AG04449 (cell line): ENCODE measurements around the gene CREM.

Experiments used
- CTCF ChIA-PET: fragments of 350-600 bp; formaldehyde crosslinking; extraction: SDS; loops from one replicate; lab custom pipeline; 2021; ENCODE audit warnings: antibody characterized with exemption; lab: Yijun Ruan, JAX
- POLR2A ChIA-PET: fragments of 400-600, 350-600 bp; formaldehyde crosslinking; extraction: SDS; loops from one replicate; lab custom pipeline; 2020; ENCODE audit warnings: antibody characterized with exemption, inconsistent platforms; lab: Yijun Ruan, JAX
- DNase-seq: peaks from one replicate; pipeline ENCODE4 v3.0.0-alpha.2; 2010; ENCODE audit warnings: low read depth, low spot score
- H3K4me3 ChIP-seq: 2 replicates; pipeline ENCODE4 v1.5.1; 2011; ENCODE audit warnings: low read depth, mild to moderate bottlenecking, control low read depth, low read length
- TF ChIP-seq, protein P1 (sequence below): IDR thresholded peaks from one replicate; pipeline ENCODE4 v1.5.1; 2011; ENCODE audit warnings: mild to moderate bottlenecking, moderate library complexity, low read length, control low read depth, inconsistent platforms; ENCODE audit not compliant: insufficient read depth; ENCODE audit errors: missing control alignments

Gene CREM

DNA sequence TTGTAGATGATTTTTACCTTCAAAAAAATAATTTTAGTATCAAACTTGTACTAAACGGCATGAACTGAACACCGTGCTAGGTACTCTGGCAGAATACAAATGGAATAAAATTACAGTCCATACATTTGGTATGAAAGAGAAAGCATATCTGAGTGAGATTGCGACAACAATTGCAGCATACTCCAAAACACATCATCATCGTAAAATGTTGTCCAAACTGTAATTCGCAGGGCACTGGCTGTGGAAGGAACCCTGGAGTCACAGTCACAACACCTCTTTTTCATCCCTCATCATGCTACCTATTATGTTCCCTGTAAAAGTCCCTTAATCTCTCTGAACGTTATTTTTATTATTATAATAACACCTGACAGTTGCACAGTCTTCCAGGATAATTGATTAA, 13.5 kb downstream of the CREM start:
- no peak for DNase-seq
- POLR2A ChIA-PET, result no interaction called here
- CTCF ChIA-PET, result interaction anchor here (1.5 kb wide), 1 partner anchor 55 kb away, joined by 4 read pairs; no protein-coding TSS in a partner anchor
- TF ChIP-seq, protein P1, sequence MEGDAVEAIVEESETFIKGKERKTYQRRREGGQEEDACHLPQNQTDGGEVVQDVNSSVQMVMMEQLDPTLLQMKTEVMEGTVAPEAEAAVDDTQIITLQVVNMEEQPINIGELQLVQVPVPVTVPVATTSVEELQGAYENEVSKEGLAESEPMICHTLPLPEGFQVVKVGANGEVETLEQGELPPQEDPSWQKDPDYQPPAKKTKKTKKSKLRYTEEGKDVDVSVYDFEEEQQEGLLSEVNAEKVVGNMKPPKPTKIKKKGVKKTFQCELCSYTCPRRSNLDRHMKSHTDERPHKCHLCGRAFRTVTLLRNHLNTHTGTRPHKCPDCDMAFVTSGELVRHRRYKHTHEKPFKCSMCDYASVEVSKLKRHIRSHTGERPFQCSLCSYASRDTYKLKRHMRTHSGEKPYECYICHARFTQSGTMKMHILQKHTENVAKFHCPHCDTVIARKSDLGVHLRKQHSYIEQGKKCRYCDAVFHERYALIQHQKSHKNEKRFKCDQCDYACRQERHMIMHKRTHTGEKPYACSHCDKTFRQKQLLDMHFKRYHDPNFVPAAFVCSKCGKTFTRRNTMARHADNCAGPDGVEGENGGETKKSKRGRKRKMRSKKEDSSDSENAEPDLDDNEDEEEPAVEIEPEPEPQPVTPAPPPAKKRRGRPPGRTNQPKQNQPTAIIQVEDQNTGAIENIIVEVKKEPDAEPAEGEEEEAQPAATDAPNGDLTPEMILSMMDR, result no peak
- no peak overlapping the region for H3K4me3 ChIP-seq

DNA sequence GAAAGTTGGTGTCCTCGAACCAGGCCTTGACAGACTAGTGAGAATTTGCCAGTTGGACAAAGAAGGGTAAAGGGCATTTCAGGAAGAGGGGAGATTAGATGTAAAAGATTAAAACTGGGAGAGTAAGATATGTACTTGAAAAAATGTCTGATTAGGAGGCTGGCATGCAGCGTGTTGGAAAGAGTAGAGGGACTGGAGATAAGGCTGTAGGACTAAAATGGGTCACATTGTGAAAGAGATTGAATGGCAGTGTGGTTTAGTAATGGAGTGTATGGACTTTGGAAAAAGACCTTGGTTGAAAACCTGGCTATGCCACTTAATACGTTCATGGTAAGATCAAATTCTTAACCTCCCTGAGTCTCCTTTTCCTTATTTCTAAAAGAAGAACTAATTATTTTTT, 14.1 kb downstream of the CREM start:
- POLR2A ChIA-PET, result no interaction called here
- TF ChIP-seq, protein P1, result no peak
- H3K4me3 ChIP-seq, result no peak overlapping the region
- CTCF ChIA-PET, result no interaction called here
- no peak for DNase-seq

DNA sequence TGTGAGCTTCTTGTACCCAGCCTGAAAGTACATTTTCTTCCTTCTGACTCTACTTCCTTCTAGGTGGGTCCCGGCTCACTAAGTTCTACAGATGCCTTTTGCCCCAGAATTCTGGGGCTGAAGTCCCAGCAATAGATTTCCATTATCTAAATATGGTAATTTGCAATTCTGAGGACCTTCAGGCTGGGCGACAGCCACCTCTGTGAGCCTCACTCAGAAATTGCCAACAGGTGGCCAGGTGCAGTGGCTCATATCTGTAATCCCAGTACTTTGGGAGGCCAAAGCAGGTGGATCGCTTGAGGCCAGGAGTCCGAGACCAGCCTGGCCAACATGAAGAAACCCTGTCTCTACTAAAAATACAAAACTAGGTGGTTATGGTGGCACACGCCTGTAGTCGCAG, 23.7 kb downstream of the CREM start:
- TF ChIP-seq, protein P1, result no peak
- POLR2A ChIA-PET, result no interaction called here
- no peak for DNase-seq
- no peak overlapping the region for H3K4me3 ChIP-seq
- CTCF ChIA-PET, result interaction anchor here (1.2 kb wide), 1 partner anchor 45 kb away, joined by 3 read pairs; no protein-coding TSS in a partner anchor

DNA sequence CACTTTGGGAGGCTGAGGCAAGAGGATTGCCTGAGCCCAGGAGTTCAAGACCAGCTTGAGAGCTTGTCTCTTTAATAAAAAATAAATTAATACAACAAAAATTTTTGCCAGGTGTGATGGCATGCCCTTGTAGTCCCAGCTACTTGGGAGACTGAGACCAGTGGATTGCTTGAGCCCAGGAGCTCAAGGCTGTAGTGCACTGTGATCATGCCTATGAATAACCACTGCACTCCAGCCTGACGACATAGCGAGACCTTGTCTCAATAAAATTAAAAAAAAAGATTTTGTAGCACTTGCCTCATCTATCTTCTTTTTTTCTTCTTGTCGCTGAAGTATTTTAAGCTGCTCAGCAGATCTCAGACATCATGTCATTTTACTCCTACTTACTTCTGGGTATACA, 26.3 kb downstream of the CREM start:
- ChIA-PET CTCF (interaction anchor here (1.7 to 2.1 kb wide), 2 partner anchors 32 to 42 kb away, joined by 5 to 7 read pairs; no protein-coding TSS in a partner anchor), POLR2A (no interaction called here)
- TF ChIP-seq, protein P1, result no peak
- no peak overlapping the region for H3K4me3 ChIP-seq
- no peak for DNase-seq

DNA sequence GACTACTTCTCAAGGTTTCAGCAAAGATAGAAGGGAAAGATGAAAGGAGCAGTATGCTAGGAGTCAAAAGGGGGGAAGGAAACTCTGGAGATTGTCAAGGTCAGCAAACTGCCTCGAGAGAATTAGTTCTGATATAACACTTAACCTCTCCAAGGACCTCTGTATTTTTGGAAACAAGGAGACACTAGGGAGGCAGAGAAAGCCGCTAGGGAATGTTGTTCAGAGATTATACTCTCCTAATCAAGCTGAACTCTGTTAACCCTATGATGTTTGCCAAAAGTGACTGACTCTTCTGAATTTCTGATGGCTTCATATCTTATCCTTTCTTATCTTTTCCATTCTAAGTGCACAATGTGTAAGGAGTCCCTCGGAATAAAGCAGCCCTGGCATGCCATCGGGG, 27.1 kb downstream of the CREM start:
- CTCF ChIA-PET, result interaction anchor here (2.1 kb wide), 1 partner anchor 33 kb away, joined by 7 read pairs; no protein-coding TSS in a partner anchor
- H3K4me3 ChIP-seq, result no peak overlapping the region
- POLR2A ChIA-PET, result no interaction called here
- TF ChIP-seq, protein P1, result no peak
- no peak for DNase-seq

DNA sequence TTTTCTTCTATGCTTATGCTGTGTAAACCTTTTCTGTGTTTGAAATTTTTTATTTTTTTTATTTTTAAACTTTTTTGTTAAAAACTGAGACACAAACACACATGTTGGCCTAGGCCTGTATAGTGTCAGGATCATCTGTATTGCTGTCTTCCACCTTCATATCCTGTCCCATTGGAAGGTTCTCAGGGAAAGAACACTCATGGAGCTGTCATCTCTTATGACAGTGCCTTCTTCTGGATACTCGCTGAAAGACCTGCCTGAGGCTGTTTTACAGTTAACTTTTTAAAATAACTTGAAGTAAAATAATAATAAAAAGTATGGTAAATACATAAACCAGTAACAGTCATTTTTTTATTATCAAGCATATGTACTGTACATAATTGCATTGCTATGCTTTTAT, 34.1 kb downstream of the CREM start:
- H3K4me3 ChIP-seq, result no peak overlapping the region
- DNase-seq, result no peak
- ChIA-PET POLR2A (no interaction called here), CTCF (interaction anchor here (0.6 to 1.8 kb wide), 5 partner anchors 11 to 39 kb away, joined by 3 to 5 read pairs (median 3); no protein-coding TSS in a partner anchor)
- TF ChIP-seq, protein P1, result no peak
